Measurements from ENCODE around the gene ADGRV1.
"Not testable (repeated sequence)": the region's sequence is repeated elsewhere in the genome, so short reads cannot be mapped to it uniquely, and the experiment has no call there.

The ADGRV1 gene

DNA sequence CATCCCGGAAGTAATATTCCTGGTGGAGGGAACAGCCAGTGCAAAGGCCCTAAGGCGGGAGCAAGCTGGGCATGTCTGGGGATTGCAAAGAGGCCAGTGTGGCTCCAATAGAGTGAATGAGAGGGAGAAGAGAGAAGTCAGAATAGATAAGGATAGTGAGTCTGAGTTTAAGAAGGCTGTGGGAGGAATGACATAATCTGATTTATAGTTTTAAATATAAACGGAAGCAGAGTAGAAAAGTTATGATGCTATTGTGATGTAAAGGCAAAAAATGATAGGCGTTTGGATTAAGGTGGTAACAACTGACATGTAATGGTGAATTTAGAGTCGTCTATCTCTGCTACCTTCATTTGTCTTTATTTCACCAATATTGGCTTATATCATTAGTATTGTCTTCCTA, 473.5 kb downstream of the ADGRV1 start:
- DNase-seq (ENCODE audit: low read depth) = no peak

DNA sequence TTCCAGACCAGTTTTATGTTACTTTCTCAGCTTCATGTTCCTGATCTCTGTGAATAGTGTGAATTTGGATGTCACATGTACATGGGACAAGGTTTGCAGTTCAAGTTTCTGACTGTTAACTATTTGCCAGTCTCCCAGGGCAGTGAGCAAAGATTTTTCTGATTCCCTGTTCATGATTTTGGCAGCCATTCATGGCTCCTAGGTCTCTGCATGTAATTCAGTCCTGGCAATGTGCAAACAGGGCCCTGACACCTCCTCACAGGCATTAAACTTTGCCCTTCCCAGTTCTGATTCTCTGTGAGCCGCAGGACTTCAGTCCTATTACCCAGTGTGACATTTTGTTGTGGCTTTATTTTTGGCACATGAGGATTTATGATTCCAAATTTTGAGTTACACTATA, 474.8 kb downstream of the ADGRV1 start:
- no peak for DNase-seq (ENCODE audit: low read depth)

DNA sequence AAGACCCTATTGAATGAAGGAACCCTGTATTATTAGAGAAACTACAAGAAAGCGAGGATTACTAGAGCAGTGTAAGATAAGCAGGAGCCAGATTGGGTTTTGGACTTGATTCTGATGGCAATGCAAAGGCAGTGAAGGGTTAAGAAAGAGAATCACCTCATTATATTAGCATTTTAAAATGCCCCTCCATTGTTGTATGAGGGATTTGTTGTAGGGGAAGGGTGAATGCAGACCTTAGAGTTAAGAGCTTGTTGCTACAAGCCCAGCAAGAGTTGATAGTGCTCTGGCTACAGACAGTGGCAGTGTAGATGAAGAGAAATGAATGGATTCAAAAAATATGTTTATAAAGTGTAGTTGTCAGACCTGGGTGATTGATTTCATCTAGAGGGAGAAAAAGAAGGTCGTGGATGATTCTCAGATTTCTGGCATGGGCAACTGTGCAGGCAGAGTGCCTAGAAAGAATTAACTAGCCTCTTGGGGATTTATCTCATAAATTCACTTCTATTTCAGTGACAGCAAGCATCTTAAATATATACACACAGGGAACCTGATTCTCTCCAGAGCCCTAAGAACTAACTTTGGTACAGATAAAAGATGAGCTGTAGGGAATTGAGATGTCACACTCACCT, 479.7 kb downstream of the ADGRV1 start:
- peak; percentile 26 for DNase-seq (ENCODE audit: low read depth)

DNA sequence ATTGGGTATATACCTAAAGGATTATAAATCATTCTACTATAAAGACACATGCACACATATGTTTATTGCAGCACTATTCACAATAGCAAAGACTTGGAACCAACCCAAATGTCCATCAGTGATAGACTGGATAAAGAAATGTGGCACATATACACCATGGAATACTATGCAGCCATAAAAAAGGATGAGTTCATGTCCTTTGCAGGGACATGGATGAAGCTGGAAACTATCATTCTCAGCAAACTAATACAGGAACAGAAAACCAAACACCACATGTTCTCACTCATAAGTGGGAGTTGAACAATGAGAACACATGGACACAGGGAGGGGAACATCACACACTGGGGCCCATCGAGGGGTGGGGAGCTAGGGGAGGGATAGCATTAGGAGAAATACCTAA, 482.5 kb downstream of the ADGRV1 start:
- not testable (repeated sequence) for DNase-seq (ENCODE audit: low read depth)

DNA sequence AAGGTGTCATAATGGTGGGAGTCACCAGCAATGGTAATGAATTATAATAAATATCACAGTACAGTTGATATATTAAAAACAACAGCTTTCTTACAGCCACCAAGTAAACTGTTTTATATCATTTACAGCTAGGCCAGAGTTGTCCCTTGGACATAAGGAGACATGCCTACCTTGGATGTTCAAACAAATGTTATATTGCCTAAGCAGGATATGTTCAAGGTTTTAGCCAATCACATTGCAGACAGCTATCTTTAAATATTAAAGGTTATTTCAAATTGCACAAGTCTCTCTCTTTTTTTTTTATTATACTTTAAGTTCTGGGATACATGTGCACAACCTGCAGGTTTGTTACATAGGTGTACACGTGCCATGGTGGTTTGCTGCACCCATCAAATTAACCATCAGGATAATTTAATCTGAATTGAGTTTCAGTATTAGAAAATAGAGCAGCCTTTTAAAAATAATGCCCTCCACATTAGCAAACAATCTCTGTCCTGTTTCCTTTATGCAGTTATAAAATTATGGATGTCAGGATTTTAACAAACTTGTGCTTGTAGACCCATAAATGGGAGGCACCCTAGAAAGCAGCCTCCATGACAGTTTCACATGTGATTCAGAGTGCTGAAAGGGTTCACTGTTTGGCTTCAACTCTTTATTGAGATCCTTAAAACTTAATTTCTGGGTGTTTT, 483.8 kb downstream of the ADGRV1 start:
- DNase-seq (ENCODE audit: low read depth) = no peak

DNA sequence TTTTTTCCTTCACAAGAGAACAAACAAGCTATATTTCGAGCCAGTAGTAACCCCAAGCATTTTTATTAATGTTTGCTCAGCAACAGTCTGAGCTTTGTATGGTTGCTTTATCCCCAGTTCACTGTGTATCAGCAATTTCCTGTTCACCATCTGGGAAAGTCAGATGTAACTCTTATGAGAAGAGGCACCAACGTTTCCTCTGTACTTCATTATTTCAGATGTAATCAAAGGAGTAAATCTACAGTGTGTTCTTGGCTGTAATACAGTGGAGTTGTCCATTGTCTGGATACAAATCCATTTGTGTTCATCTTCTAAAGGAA, 484.3 kb downstream of the ADGRV1 start:
- DNase-seq (ENCODE audit: low read depth) = no peak

DNA sequence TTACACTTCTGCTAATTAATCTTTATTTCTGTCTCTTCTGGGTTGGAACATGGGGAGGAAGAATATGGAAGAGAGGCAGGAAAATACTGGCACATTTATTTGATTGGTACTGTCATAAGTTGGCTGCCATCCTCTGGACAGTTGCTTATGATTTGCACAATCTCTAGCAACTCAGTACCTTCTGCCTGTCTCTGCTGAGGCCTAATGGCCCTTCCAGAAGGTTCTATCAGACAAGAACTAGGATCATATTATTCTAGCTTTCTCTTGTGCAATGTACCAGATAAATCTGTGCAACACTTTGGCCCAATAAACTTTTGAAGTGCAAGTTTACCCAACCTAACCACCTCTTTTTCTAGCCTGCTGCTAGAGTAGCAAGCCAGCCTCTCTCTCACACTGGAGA, 489.5 kb downstream of the ADGRV1 start:
- no peak for DNase-seq (ENCODE audit: low read depth)

DNA sequence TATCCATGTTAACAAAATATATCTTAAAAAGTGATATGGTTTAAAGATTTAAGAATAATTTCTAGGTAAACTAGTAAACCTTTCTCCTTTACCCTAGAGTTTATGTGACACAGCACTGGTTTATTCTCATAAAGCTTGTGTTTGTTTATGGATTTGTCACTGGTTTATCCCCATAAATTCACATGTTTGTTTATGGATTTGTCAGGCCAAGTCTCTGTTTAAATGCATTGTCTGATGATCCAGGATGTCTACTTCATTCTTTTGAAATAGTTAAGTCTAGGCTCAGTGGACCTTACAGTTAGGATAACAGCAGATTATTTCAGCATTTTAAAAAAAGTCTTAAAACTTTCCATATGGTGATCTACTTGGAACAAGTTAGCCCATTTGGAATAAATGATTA, 490.5 kb downstream of the ADGRV1 start:
- no peak for DNase-seq (ENCODE audit: low read depth)

DNA sequence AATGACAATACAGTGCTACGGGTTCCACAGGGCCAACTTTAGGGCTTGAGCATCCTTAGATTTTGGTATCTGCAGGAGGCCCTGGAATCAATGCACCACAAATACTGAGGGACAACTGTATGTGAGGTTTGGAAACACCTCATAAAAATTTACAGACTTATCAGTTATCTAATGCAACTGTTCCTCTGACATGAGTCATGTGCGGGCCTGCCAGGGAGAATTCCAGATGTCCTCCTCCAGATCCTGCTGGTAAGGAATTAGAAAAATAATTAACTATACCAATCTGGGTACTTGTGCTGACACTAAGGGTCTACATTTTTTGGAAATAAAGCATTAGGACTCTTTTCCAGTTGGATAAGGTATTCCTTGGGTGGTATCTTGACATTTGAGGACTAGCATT, 491.2 kb downstream of the ADGRV1 start:
- no peak for DNase-seq (ENCODE audit: low read depth)

DNA sequence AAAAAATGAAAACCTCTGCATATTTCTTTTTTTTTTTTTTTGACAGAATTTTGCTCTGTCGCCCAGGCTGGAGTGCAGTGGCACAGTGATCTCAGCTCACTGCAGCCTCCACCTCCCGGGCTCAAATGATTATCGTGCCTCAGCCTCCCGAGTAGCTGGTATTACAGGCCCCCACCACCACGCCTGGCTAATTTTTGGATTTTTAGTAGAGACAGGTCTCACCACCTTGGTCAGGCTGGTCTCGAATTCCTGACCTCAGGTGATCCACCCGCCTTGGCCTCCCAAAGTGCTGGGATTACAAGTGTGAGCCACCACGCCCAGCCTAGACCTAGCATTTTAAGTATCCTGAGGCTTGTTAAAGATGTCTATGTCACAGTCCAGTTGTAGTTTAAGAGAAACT, 493.8 kb downstream of the ADGRV1 start:
- DNase-seq (ENCODE audit: low read depth) = not testable (repeated sequence)

DNA sequence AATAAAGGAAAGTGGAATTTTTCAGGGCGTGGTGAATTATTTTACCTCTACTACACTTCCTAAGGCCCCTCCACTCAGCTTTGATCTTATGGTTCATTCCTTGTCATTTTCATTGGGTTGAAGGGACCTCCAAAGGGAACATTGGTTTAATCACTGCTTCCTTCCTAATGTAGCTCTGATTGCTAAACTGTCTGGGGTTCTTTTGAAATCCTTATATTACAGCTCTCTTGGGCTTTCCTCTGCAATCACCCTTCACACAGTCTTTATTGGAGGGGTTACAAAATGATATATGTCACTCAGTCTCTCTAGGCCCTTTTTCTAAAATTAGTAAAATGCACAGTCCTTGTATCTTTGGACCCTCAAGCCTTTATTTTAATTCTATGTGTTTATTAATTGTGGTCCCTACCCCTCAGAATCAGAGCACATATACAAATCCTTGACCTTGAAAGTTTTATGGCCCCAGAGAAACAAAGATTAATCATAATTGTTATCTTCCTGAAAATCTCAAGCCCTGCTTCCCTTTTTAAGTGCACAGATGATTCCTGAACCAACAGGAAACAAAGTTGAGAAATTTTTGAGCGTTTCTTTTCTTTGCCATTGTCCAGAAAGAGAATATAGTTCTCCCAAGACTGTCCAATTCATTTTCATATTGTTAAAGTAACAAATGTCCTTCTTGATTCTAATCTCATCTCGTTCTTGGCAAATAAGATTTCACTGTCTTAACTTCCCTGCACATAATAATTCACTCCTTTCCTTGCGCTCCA, 494.6 kb downstream of the ADGRV1 start:
- DNase-seq (ENCODE audit: low read depth) = no peak

DNA sequence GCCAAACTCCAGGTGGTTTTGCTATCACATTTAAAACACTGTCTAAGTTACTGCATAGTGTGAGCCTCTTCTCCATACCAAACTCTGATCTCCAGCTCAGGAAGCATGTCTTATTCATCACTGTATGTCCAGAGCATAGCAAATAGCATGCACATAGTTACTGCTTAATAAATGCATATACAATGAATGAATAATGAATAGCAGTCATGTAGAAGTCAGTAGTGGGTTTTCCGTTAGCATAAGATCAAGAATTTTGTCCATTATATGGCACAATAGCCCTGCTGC, 495.1 kb downstream of the ADGRV1 start:
- DNase-seq (ENCODE audit: low read depth) = no peak

DNA sequence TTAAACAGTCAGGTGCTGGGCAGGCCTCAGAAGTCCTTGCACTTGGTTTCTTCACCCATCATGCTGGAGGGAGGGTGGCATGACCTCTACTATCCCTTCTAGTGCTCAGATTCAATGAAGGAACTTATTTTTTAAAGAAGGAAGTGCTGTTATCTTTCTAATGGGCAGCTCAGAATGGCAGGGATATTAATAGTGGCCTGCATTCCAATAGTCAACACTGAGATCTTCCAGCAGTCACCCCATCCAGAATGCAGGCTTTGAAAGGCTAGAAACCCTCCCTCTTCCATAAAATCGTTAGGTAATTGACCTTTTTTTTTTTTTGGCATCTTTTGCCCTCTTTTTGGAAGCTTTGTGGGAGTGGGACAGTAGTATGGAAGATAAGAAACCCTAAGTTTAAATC, 499.6 kb downstream of the ADGRV1 start:
- DNase-seq (ENCODE audit: low read depth) = no peak

DNA sequence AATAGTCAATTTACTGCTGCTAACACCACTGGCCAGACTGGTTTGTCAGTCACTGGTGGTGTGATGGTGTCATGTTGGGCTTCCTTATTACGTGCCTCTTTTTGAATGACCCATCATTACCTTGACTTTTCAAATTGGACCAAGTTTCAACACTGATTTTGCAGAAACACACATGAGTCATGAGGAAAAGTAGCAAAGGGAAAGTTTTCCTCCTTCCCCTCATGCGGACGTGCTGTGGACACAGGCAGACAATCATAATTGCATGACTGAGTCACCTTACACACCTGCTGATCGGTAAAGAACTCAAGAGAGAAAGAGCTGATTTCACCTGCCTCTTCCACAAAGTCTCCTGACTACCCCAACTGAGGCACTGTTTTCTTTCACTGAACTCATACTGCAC, 500.0 kb downstream of the ADGRV1 start:
- DNase-seq (ENCODE audit: low read depth) = no peak

DNA sequence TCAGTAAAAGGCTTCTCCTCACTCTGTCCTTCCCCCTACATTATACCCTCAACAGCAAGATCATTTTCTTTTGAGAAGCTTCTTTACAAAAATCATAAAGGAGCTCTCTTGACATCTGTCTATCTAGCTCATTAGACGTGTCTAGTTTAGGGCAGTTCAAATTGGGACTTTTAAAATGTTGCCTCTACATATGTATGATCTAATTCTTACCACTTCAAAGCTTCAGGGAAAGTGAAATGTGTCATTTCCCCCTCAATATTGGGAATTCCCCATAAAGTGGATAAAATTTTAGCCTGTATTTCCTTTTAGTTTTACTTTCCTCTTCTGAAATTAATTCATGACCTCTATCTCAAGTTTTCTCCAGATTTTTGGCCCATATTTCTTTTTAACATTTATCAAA, 500.8 kb downstream of the ADGRV1 start:
- no peak for DNase-seq (ENCODE audit: low read depth)

DNA sequence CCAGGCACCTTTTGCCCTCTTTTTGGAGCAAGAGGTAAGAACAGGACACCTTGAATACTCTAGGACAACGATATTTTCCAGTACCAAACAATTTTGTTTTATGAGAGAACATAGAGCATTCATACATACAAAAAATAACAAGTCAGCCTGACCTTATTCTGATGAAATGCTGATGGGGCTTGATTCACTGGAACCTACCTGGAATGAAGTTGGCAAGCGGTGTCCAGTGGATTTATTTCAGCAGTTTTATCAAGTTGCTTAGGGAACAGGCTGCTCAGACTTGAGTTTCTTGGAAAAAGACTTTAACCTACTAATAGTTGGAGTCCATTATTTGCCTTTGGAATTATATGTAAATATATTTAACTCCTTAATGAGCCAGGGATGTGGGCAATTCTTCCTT, 502.5 kb downstream of the ADGRV1 start:
- no peak for DNase-seq (ENCODE audit: low read depth)

DNA sequence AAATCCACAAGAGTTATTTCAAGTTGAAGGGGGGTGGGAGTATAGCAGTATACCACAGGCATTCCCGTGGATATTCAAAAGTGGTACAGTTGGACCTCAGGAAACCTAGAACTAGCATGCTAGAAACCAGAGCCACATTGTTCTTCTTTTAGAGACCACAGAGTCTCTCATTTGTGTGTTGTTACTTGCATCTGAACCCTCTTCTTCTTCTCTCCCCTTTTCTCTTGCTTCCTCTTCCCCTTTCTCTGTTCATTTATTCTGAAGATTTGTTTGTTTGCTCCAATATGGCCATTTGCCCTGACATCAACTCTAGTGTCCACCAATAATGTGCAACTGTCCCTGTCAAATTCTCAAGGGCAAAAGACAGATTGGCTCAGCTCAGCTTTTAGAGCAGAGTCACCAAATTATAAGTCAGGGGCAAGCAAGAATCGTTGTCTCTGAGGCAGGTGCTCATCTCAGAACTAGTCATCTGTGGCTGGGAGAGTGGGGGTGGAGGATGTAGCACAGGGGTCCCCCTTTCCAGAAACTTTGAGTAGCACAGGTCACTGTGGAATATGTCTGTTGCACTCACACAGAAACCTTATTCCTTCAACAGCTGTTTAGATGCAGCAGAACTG, 503.5 kb downstream of the ADGRV1 start:
- DNase-seq (ENCODE audit: low read depth) = no peak

DNA sequence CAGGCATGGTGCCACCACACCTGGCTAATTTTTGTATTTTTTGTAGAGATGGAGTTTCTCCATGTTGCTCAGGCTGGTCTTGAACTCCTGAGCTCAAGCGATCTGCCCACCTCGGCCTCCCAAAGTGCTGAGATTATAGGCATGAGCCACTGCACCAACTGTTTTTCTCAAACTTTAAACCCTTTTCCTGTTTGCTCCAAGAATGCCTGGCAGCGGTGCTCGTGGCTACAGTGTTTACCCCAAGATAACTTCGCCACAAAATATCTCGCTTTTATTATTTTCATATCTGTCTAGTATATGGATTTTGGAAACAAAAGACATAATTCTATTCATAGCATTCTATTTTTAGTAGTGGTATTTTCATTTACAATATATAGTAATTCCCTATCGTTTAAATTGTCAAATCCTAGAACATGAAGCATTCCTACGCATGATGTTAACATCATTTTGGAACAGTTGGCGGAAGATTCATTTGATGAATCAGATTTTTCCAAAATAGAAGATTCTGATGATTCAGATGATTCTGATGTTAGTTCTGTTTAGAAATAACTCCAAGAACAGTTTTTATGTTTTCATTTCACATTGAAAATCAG, 504.6 kb downstream of the ADGRV1 start:
- peak; percentile 70 for DNase-seq (ENCODE audit: low read depth)

DNA sequence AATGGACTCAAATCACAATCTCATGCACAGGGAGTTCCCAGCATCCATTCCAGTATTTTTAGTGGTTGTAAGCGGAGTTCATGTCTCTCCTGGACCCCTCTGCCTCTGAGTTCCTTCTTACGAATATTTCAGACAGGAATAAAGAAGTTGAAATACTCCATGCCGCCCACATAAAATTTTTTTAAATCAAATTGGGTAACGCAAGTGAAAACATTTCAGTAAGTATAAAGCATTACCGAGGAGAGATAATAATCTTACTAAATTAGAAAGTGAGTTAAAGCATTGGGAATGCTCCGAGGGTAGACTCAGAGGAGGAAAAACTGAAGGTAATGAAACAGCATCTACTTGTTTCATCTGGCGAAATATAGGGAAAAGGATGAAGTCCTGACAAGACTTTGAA, 506.9 kb downstream of the ADGRV1 start:
- no peak for DNase-seq (ENCODE audit: low read depth)

DNA sequence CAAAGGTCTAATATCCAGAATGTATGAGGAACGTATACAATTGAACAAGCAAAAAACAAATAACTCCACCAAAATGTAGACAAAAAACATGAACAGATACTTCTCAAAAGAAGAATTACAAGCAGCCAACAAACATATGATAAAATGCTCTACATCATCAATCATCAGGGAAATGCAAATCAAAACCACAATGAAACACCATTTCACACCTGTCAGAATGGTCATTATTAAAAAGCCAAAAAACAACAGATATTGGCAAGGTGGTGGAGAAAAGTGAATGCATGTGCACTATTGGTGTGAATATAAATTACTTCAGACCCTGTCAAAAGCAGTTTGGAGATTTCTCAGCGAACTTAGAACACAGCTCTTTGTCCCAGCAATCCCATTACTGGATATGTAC, 510.8 kb downstream of the ADGRV1 start:
- no peak for DNase-seq (ENCODE audit: low read depth)

DNA sequence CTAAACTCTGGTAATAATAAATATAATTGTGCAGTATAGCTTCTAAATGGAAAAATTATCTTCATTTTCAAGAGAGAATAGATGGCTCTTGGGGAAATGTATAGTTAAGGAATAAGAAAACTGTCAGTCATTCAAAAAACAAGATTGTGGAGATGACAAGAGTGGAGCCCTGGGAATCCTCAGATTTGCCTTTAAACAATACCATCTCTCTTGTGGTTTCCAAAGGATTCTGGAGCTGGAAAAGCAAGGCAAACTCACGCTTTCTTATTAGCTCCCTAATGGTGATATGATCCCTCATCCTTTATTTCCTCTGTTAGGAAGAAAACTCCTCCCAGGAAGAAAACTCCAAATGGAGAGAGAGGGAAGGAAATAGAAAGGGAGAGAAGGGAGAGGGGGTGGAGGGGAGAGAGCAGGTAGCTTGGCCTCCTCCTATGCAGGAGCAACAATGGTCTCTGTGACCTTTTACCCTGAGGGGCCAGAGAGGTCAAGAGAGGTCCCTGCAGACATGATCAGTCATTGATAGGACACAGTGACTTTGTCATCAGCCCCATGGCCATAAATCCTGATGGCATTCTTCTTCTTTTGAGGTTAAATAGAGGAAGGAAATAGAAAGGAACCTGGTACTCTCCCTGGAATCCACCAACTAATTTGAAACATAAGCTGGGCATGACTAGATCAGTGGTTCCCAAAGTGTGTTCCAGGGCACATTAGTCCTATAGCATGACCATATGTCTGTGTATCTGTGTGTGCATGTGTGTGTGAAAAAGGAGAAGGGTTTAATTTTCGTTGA, 512.4 kb downstream of the ADGRV1 start:
- no peak for DNase-seq (ENCODE audit: low read depth)

DNA sequence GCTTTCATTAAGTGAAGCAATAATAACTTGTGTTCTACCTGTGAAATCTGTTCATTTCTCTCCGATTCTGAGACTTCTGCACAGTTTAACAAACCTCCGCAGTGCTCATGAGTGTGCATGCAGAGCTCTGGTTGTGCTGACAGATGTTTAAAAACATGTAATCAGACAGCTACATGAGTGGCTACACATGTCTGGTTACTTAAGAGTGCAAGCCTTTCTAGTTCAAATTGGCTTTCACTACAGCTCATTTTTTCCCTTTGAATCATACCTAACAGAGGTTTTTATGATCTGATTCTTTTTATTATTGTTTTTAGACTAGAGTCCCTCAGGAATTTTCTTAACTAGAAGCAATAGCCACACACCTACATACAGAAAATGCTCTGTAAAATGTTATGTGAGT, 514.3 kb downstream of the ADGRV1 start:
- peak; percentile 57 for DNase-seq (ENCODE audit: low read depth)

All from stromal cell of bone marrow (primary cell).